IMR-90 (cell line): ENCODE data around the gene SPAG4. TPM values are rescaled to one million over a fixed set of nuclear protein-coding genes. Genes with fewer than 3 reads are reported as not detected.
A peak's percentile ranks its signal among the peaks of the same experiment; 100 is the strongest.

Source experiments
- ATAC-seq: fragments of 200-7000 bp; cut with Tn5 transposase; 2 replicates; pipeline ENCODE4 v1.9.1; 2020; ENCODE audit warnings: low read depth, mild to moderate bottlenecking, moderate library complexity
- BruUV-seq: library from RNA; stranded (reverse); fragments of 400-500 nt; replicated peaks from 2 replicates; lab custom pipeline; 2021; lab: Mats Ljungman, UMichigan
- CTCF ChIA-PET: fragments of 300-600 bp; formaldehyde crosslinking; extraction: SDS; loops from one replicate; lab custom pipeline; 2021; ENCODE audit warnings: antibody characterized with exemption; lab: Yijun Ruan, JAX
- POLR2A ChIA-PET: fragments of 300-600 bp; sonication (Branson Sonifier 250); formaldehyde crosslinking; loops from one replicate; lab custom pipeline; 2022; ENCODE audit warnings: antibody characterized with exemption; ENCODE audit not compliant: unreplicated experiment; lab: Charles Lee
- DNase-seq: peaks from one replicate; pipeline ENCODE4 v3.0.0; 2013
- H2AFZ ChIP-seq: replicated peaks from 2 replicates; pipeline ENCODE3; 2013; ENCODE audit warnings: low read length, mild to moderate bottlenecking; ENCODE audit not compliant: poor library complexity
- H2AK5ac ChIP-seq: 2 replicates; pipeline ENCODE4 v1.6.1; 2013; ENCODE audit warnings: low read depth, low read length, inconsistent platforms
- H2AK9ac ChIP-seq: replicated peaks from 2 replicates; pipeline ENCODE3; 2013; ENCODE audit warnings: mild to moderate bottlenecking, low read depth, low read length, moderate library complexity; ENCODE audit not compliant: poor library complexity
- H2BK120ac ChIP-seq: 2 replicates; pipeline ENCODE4 v1.6.1; 2013; ENCODE audit warnings: low read depth, low read length, inconsistent platforms
- H2BK15ac ChIP-seq: 3 replicates; pipeline ENCODE4 v1.6.1; 2013; ENCODE audit warnings: low read depth, low read length, inconsistent platforms
- H2BK20ac ChIP-seq: 2 replicates; pipeline ENCODE4 v1.6.1; 2013; ENCODE audit warnings: low read depth, mild to moderate bottlenecking, inconsistent platforms, low read length, moderate library complexity
- H2BK5ac ChIP-seq: 2 replicates; pipeline ENCODE4 v1.6.1; 2013; ENCODE audit warnings: mild to moderate bottlenecking, low read depth, low read length, inconsistent platforms; ENCODE audit not compliant: poor library complexity, severe bottlenecking
- H3K14ac ChIP-seq: replicated peaks from 2 replicates; pipeline ENCODE4 v1.6.1; 2013; ENCODE audit warnings: low read depth, low read length, inconsistent platforms
- H3K18ac ChIP-seq: 2 replicates; pipeline ENCODE4 v1.6.1; 2013; ENCODE audit warnings: low read depth, low read length, control low read depth
- H3K23ac ChIP-seq: 2 replicates; pipeline ENCODE4 v1.6.1; 2013; ENCODE audit warnings: low read depth, low read length, inconsistent platforms
- H3K27ac ChIP-seq: 2 replicates; pipeline ENCODE4 v1.5.1; 2013; ENCODE audit warnings: mild to moderate bottlenecking, control low read depth, low read length; ENCODE audit not compliant: insufficient read depth
- H3K27me3 ChIP-seq: 2 replicates; pipeline ENCODE4 v1.6.1; 2013; ENCODE audit warnings: low read length; ENCODE audit not compliant: control insufficient read depth, insufficient read depth
- H3K36me3 ChIP-seq: 2 replicates; pipeline ENCODE4 v1.6.1; 2013; ENCODE audit warnings: low read length, mixed read lengths; ENCODE audit not compliant: control insufficient read depth, insufficient read depth
- H3K4ac ChIP-seq: 2 replicates; pipeline ENCODE4 v1.6.1; 2013; ENCODE audit warnings: low read depth, low read length, inconsistent platforms
- H3K4me1 ChIP-seq: 2 replicates; pipeline ENCODE4 v1.6.1; 2013; ENCODE audit warnings: low read length, mixed read lengths; ENCODE audit not compliant: control insufficient read depth, insufficient read depth
- H3K4me2 ChIP-seq: 2 replicates; pipeline ENCODE4 v1.6.1; 2013; ENCODE audit warnings: low read depth, mild to moderate bottlenecking, control low read depth, low read length, moderate library complexity
- H3K4me3 ChIP-seq: 2 replicates; pipeline ENCODE4 v1.5.1; 2013; ENCODE audit warnings: low read depth, mild to moderate bottlenecking, control low read depth, low read length, moderate library complexity; ENCODE audit not compliant: insufficient read depth
- H3K56ac ChIP-seq: 2 replicates; pipeline ENCODE4 v1.6.1; 2013; ENCODE audit warnings: low read length, inconsistent platforms; ENCODE audit not compliant: insufficient read depth; ENCODE audit errors: extremely low read depth
- H3K79me1 ChIP-seq, 2 experiments: 2 replicates each; pipeline ENCODE4 v1.6.1; 2013; ENCODE audit warnings: low read length in 2 of 2, inconsistent platforms in 1 of 2, low read depth in 1 of 2
- H3K9ac ChIP-seq: 2 replicates; pipeline ENCODE4 v1.6.1; 2013; ENCODE audit warnings: low read depth, low read length, control low read depth
- H3K9me1 ChIP-seq: 2 replicates; pipeline ENCODE4 v1.6.1; 2013; ENCODE audit warnings: low read length, inconsistent platforms; ENCODE audit not compliant: insufficient read depth
- H3K9me3 ChIP-seq: 2 replicates; pipeline ENCODE4 v1.6.1; 2013; ENCODE audit warnings: low read length; ENCODE audit not compliant: control insufficient read depth, insufficient read depth
- H4K20me1 ChIP-seq: 2 replicates; pipeline ENCODE4 v1.6.1; 2013; ENCODE audit warnings: low read length, inconsistent platforms; ENCODE audit not compliant: insufficient read depth
- H4K5ac ChIP-seq: 2 replicates; pipeline ENCODE4 v1.6.1; 2013; ENCODE audit warnings: mild to moderate bottlenecking, low read depth, low read length, control low read depth
- H4K8ac ChIP-seq, 2 experiments: 2 replicates each; pipeline ENCODE4 v1.6.1; 2013; ENCODE audit warnings: low read depth in 2 of 2, low read length in 2 of 2, control low read depth in 1 of 2, inconsistent platforms in 1 of 2
- H4K91ac ChIP-seq: 2 replicates; pipeline ENCODE4 v1.6.1; 2013; ENCODE audit warnings: low read depth, low read length, inconsistent platforms; ENCODE audit not compliant: insufficient read depth
- BHLHE40 ChIP-seq: fragments of 150-350 bp; IDR thresholded peaks from 2 replicates; pipeline ENCODE4 v1.6.1; 2016; ENCODE audit warnings: mild to moderate bottlenecking, low read depth, low read length
- CEBPB ChIP-seq: IDR thresholded peaks from 2 replicates; pipeline ENCODE4 v1.6.1; 2012; ENCODE audit warnings: low read depth, low read length, improper control_type of control experiment
- POLR2A ChIP-seq: IDR thresholded peaks from 2 replicates; pipeline ENCODE4 v1.6.1; 2012; ENCODE audit warnings: mild to moderate bottlenecking, low read depth, low read length
- RFX5 ChIP-seq: IDR thresholded peaks from 2 replicates; pipeline ENCODE4 v1.8.0; 2012; ENCODE audit warnings: low read depth, mild to moderate bottlenecking, low read length, moderate library complexity
- WGBS, 2 experiments: methylation state at CpG; one replicate each; pipeline versions ENCODE4 v1.1.5 to v1.1.7; 2013; ENCODE audit warnings: missing lambda C conversion rate in 2 of 2; ENCODE audit not compliant: insufficient read length in 1 of 2; ENCODE audit errors: extremely low coverage in 2 of 2; 5-methylcytosine and 5-hydroxymethylcytosine counted together
- dilution Hi-C: fragments of 300-500 bp; cut with HindIII; formaldehyde crosslinking; loops from one replicate; pipeline ENCODE4 v1.14.3; 2018; ENCODE audit warnings: low sequenced_read_pairs; ENCODE audit not compliant: unreplicated experiment
- in situ Hi-C: fragments of 300-500 bp; cut with MboI; formaldehyde crosslinking; loops from 3 replicates; pipeline ENCODE4 v1.14.3; 2019; ENCODE audit warnings: low sequenced_read_pairs, inconsistent platforms, mixed read lengths
- intact Hi-C: fragments of 100-400 bp; cut with micrococcal nuclease; formaldehyde crosslinking; loops from 2 replicates; pipeline ENCODE4 v1.10.0; 2022
- polyA plus RNA-seq, 3 experiments: library from polyadenylated mRNA; depleted of rRNA; stranded (reverse); fragments of >200 nt; gene quantifications; 2 replicates each; pipeline ENCODE4 v1.2.3, GENCODE V29; 2012; ENCODE audit warnings: low replicate concordance in 1 of 3
- total RNA-seq: library from RNA; depleted of rRNA; stranded (reverse); fragments of >200 nt; gene quantifications from 2 replicates; pipeline ENCODE4 v1.2.3, GENCODE V29; 2012
- TF ChIP-seq, protein P1 (sequence below): conservative IDR thresholded peaks from 2 replicates; pipeline ENCODE4 v1.5.1; 2012; ENCODE audit warnings: mild to moderate bottlenecking, low read depth, low read length, improper control_type of control experiment
- TF ChIP-seq, protein P2 (sequence below): fragments of 150-350 bp; IDR thresholded peaks from 2 replicates; pipeline ENCODE4 v1.6.1; 2017; ENCODE audit warnings: mild to moderate bottlenecking, antibody characterized with exemption, low read length, low read depth

The SPAG4 gene
- total and polyA plus RNA-seq, 2 of the 4 experiments (the other 2 are of a cell fraction): 1.8 to 5.5 TPM

DNA sequence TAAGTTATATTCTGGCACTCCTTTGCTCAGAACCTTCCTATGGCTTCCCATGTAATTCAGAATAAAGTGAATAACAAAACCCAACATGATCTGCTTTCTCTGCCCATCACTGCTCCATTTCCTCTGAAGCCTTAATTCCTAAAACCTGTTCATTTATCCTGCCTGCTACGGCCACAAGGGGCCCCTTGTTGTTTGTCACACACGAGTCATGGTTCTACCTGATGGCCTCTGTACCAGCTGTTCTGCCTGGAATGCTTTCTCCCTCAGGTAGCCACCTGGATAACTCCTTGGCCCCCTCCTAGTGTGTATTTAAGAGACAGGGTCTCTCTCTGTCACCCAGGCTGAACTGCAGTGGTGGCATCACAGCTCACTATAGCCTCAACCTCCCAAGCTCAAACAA, 47.0 kb upstream of the SPAG4 start:
- intact Hi-C loops: loop anchor here (10.0 kb wide), 1 partner anchor 96 kb away; the partner anchor contains the start of genes CPNE1 and RBM12
- CTCF ChIA-PET: interaction anchor here (0.7 kb wide), 1 partner anchor 1069 kb away, joined by 4 read pairs; no protein-coding TSS in a partner anchor

More for the DNA sequence above, 47.0 kb upstream of the SPAG4 start:
- in situ Hi-C loops: no loop called here
- Histone ChIP-seq H3K56ac (no peak overlapping the region), H3K23ac (no peak overlapping the region), H3K4me3 (no peak overlapping the region), H2AK9ac (no peak overlapping the region), H3K9me3 (peaks cover 3% of the 10 kb centered on the region; the same call in 1 of the 2 replicates), H4K20me1 (no peaks in the 10 kb centered on the region), H3K27ac (no peak overlapping the region), H2BK5ac (no peak overlapping the region), H2AFZ (no peak overlapping the region), H3K4me1 (no peaks in the 10 kb centered on the region), H3K9ac (no peak overlapping the region), H2BK20ac (no peak overlapping the region), H3K4me2 (no peak overlapping the region), H2AK5ac (no peak overlapping the region), H3K4ac (no peak overlapping the region), H4K8ac (no peak overlapping the region), H3K79me1 (no peaks in the 10 kb centered on the region), H3K14ac (no peak overlapping the region), H4K91ac (no peak overlapping the region), H2BK120ac (no peak overlapping the region), H3K9me1 (no peaks in the 10 kb centered on the region), H3K36me3 (no peaks in the 10 kb centered on the region), H2BK15ac (no peak overlapping the region), H3K27me3 (no peaks in the 10 kb centered on the region), H4K5ac (no peak overlapping the region), H3K18ac (no peak overlapping the region)
- dilution Hi-C loops: no loop called here
- 17% methylated on average over 1 of the region's 2 CpGs; no CpG with 5 or more reads in 1 of the 2 experiments for WGBS, 2 experiments
- POLR2A ChIA-PET: no interaction called here
- ATAC-seq (no peak), DNase-seq (no peak)
- BruUV-seq: no TSS peak
- no peak for TF ChIP-seq BHLHE40
- TF ChIP-seq, protein P1, sequence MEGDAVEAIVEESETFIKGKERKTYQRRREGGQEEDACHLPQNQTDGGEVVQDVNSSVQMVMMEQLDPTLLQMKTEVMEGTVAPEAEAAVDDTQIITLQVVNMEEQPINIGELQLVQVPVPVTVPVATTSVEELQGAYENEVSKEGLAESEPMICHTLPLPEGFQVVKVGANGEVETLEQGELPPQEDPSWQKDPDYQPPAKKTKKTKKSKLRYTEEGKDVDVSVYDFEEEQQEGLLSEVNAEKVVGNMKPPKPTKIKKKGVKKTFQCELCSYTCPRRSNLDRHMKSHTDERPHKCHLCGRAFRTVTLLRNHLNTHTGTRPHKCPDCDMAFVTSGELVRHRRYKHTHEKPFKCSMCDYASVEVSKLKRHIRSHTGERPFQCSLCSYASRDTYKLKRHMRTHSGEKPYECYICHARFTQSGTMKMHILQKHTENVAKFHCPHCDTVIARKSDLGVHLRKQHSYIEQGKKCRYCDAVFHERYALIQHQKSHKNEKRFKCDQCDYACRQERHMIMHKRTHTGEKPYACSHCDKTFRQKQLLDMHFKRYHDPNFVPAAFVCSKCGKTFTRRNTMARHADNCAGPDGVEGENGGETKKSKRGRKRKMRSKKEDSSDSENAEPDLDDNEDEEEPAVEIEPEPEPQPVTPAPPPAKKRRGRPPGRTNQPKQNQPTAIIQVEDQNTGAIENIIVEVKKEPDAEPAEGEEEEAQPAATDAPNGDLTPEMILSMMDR: 0 out of 2 replicates have a peak, but pooled peaks have one; percentile 3
- TF ChIP-seq RFX5: no peak
- TF ChIP-seq, protein P2, sequence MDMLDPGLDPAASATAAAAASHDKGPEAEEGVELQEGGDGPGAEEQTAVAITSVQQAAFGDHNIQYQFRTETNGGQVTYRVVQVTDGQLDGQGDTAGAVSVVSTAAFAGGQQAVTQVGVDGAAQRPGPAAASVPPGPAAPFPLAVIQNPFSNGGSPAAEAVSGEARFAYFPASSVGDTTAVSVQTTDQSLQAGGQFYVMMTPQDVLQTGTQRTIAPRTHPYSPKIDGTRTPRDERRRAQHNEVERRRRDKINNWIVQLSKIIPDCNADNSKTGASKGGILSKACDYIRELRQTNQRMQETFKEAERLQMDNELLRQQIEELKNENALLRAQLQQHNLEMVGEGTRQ: no peak
- TF ChIP-seq CEBPB: no peak
- TF ChIP-seq POLR2A: no peak
